ENCODE measurements around the gene NAA80.

DNA sequence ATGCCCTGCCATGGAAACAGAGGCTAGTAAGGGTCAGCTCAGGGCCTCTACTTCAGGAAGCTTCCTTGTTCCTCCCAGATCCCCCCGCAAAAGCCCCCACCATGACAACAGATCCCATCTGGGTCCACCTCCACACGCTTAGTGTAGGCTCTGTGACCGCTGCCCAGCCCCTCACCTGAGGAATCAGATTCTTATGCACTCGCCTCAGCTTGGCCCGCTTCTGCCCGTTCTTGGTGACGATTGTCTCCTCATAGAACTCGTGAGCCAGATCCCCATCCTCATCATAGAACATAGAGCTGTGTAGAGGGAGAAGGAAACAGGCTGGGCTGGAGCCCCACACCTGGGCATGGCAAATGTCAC is 27.0 kb upstream of the NAA80 start:
- TF ChIP-seq, protein P1, sequence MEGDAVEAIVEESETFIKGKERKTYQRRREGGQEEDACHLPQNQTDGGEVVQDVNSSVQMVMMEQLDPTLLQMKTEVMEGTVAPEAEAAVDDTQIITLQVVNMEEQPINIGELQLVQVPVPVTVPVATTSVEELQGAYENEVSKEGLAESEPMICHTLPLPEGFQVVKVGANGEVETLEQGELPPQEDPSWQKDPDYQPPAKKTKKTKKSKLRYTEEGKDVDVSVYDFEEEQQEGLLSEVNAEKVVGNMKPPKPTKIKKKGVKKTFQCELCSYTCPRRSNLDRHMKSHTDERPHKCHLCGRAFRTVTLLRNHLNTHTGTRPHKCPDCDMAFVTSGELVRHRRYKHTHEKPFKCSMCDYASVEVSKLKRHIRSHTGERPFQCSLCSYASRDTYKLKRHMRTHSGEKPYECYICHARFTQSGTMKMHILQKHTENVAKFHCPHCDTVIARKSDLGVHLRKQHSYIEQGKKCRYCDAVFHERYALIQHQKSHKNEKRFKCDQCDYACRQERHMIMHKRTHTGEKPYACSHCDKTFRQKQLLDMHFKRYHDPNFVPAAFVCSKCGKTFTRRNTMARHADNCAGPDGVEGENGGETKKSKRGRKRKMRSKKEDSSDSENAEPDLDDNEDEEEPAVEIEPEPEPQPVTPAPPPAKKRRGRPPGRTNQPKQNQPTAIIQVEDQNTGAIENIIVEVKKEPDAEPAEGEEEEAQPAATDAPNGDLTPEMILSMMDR (IDR thresholded peaks at IDR 0.05), result no peak
- no peak for TF ChIP-seq POLR2A (IDR thresholded peaks at IDR 0.05)

All from lower leg skin (tissue), 3 donors.